Epidermal melanocyte (primary cell): Measurements from ENCODE around the gene SDE2.
"Not testable (repeated sequence)": the region's sequence is repeated elsewhere in the genome, so short reads cannot be mapped to it uniquely, and the experiment has no call there.

Source experiments
- DNase-seq: peaks from one replicate; pipeline ENCODE4 v3.0.0; 2011; ENCODE audit warnings: low spot score; ENCODE audit not compliant: insufficient read length

The SDE2 gene

DNA sequence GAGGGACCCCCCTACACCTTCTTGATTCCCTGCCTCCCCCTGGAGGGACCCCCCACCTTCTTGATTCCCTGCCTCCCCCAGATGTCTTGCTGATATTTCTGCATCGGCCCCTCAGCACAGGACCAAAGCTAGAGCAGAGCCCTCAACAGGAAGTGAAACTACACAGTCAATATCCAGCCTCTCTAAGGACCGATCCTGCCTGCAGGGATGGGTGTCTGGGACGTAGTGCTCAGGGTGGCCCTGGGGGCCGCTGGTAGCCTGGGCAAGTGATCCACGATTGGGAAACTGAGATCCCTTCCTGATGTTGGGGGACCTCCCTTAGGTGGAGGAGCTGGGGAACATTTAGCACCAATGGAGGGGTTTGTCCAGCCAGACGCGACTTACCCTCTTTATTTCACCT lies 54.2 kb downstream of the SDE2 start:
- no peak for DNase-seq

GRCh38 chr1:225944387-225944786 lies 54.8 kb downstream of the SDE2 start:
- DNase-seq, result no peak

GRCh38 chr1:225943582-225943981 lies 55.6 kb downstream of the SDE2 start:
- DNase-seq, result no peak

- DNase-seq, result no peak
These were observed 56.6 kb downstream of the SDE2 start for GRCh38 chr1:225942574-225942973.

GRCh38 chr1:225941942-225942222 lies 57.3 kb downstream of the SDE2 start:
- DNase-seq, result no peak

GRCh38 chr1:225941187-225941941 lies 57.8 kb downstream of the SDE2 start, which contains the start of gene LEFTY2:
Gene LEFTY2 (minus strand): TSS chr1:225941220. CDS start chr1:225941140, 80 bp downstream.
- no peak for DNase-seq

DNA sequence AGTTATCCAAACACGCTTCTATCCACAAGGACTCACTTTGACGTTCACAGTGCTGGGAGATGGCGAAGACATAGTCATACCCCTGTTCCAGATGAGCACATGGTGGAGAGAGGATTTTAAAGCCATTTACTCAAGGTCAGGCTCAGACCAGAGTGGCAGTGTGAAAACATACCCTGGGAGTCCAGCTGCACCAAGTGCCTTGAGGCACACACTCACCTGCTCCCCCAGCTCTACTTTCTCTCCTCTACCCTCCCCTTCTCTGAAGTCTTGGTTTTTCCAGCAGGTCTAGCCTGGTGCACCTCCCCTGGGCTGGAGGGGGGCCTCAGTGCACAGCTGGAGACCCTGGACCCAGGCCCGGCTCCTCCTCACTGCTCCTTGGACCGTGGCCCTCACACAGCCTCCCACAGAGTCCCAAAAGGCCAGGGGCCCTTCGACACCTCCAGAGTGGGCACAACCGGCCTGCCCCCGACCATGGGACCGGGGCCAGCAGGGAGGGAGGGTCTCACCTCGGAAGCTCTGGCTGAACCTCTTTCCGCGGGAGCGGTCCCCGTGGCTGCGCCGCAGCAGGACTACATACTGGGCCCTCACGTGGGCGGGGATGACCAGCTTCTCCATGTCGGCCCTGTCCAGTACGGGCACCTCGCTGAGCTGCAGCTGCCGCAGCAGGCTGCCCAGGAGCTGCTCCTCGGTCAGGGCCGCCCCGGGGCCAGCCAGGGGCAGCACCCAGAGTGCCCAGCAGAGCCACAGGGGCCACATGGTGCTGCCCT lies 58.6 kb downstream of the SDE2 start:
- DNase-seq, result no peak

GRCh38 chr1:225939939-225940310 lies 59.2 kb downstream of the SDE2 start:
- not testable (repeated sequence) for DNase-seq

GRCh38 chr1:225939097-225939938 lies 59.8 kb downstream of the SDE2 start:
- DNase-seq, result not testable (repeated sequence)

DNA sequence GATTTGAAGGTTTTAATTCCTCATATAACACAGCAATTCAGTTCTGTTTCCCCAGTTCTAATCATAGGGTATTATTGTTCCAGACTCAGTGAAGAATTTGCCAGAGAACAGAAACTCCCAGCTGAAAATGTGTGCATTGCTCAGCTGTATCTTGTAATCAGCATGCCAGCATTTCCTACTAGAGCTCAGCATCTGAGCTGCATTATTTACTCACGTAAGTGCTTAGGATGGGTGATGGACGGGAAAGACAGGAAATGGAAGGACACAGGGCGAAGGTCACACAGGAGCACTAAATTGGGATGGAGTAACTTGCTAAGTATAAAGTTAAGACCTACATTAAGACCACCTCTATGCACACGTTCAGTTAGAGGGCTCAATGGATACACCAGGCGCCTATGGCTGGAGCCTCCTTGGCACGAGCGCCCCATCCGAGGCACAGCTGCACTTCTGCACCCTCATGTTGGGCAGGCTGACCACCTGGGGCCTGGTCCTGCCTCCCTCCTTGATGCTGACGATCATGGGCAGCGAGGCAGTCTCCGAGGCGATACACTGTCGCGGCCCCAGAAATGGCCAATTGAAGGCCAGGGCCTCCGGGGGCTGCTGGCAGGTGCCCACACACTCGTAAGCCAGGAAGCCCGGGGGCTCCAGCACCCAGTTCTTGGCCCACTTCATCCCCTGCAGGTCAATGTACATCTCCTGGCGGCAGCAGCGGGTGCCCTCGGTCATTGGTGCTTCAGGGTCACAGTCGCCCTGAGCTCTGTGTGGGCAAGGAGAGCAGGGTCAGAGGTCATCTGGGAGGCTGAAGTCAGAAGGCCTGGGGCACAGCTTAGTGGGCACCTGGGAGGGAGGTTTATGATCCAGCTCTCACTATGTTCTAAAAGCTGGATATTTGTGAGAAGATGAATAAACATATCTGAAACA lies 61.8 kb downstream of the SDE2 start:
- no peak for DNase-seq

GRCh38 chr1:225936523-225936922 lies 62.6 kb downstream of the SDE2 start:
- DNase-seq, result no peak

DNA sequence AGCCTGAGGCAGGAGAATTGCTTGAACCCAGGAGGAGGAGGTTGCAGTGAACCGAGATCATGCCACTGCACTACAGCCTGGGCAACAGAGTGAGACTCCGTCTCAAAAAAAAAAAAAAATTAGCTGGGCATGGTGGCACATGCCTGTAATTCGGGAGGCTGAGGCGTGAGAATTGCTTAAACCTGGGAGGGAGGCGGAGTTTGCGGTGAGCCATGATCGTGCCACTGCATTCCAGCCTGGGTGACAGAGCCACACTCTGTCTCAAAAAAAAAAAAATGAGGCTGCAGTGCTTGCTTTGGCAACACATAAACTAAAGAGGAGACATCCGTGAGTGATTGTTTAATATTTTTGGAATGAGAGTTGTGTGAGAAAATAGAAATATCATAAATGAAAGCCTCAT lies 63.1 kb downstream of the SDE2 start:
- DNase-seq, result not testable (repeated sequence)

GRCh38 chr1:225934711-225935110 lies 64.4 kb downstream of the SDE2 start:
- DNase-seq, result no peak

- DNase-seq, result no peak
These were observed 66.1 kb downstream of the SDE2 start for GRCh38 chr1:225933072-225933471.
